ENCODE results near the gene LIN28B. TPM values are rescaled to one million over a fixed set of nuclear protein-coding genes. Genes with fewer than 3 reads are reported as not detected.

The LIN28B gene
- polyA plus RNA-seq, 1 donor: 0.07 TPM

DNA sequence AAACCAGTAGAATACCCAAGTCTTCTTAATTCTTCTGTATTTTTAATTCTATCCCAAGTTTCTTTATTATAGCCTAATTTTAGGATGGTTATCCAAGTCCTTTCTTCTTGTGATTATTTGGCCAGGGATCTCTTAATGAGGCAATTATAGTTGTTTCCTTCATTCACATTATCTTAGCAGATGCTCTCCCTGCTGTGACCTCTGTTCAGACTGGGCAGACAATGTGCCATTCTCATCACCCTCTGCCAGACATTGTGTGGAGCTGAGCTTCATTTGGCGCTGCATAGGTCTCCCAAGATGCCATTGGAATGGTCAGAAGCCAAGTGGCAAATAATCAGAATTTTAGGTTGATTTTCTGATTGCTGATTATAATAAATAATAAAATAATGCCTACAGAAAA is 79.4 kb downstream of the LIN28B start:
- Histone ChIP-seq H3K36me3 (ENCODE audit: control insufficient read depth, insufficient read depth, low read length) (no peaks in the 10 kb centered on the region), H3K4me1 (ENCODE audit: control insufficient read depth, insufficient read depth, low read length) (no peaks in the 10 kb centered on the region), H3K9me3 (ENCODE audit: control insufficient read depth, low read depth, low read length) (no peaks in the 10 kb centered on the region), H3K27ac (ENCODE audit: low read length) (no peak overlapping the region), H3K27me3 (ENCODE audit: control insufficient read depth, insufficient read depth, low read length) (no peaks in the 10 kb centered on the region), H3K4me3 (ENCODE audit: low read length) (no peak overlapping the region)
- WGBS (ENCODE audit: insufficient coverage, low lambda C conversion rate): 100% methylated on average over 1 of the region's 1 CpG
- no peak for DNase-seq

DNA sequence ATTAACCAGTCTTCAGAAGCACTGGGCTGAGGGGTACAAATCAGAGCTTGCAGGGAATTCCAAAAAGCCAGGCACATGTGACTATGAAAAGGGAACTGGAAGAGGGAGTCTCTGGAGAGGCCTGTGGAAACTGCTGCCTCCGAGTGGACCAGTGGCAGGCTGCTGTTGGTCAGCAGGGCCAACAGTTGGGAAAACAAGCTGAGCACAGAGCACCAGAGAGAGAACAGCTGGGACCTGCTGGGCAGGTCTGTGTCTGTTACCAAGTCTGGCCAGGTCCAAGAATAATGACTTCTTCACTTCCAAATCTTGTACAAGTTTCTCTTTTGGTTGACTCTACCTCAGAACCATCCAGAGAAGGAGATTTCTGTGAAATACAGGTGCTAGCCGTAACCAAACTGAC is 81.4 kb downstream of the LIN28B start:
- DNase-seq: no peak
- Histone ChIP-seq H3K9me3 (ENCODE audit: control insufficient read depth, low read depth, low read length) (no peaks in the 10 kb centered on the region), H3K4me1 (ENCODE audit: control insufficient read depth, insufficient read depth, low read length) (no peaks in the 10 kb centered on the region), H3K36me3 (ENCODE audit: control insufficient read depth, insufficient read depth, low read length) (no peaks in the 10 kb centered on the region), H3K4me3 (ENCODE audit: low read length) (no peak overlapping the region), H3K27ac (ENCODE audit: low read length) (no peak overlapping the region), H3K27me3 (ENCODE audit: control insufficient read depth, insufficient read depth, low read length) (no peaks in the 10 kb centered on the region)
- no CpG with 5 or more reads among the region's 2 CpGs for WGBS (ENCODE audit: insufficient coverage, low lambda C conversion rate)

GRCh38 chr6:105041880-105042279 is 85.0 kb downstream of the LIN28B start:
- WGBS (ENCODE audit: insufficient coverage, low lambda C conversion rate): 100% methylated on average over 1 of the region's 2 CpGs
- H3K4me1 ChIP-seq (ENCODE audit: control insufficient read depth, insufficient read depth, low read length): no peaks in the 10 kb centered on the region
- no peak overlapping the region for H3K27ac ChIP-seq (ENCODE audit: low read length)
- no peaks in the 10 kb centered on the region for H3K9me3 ChIP-seq (ENCODE audit: control insufficient read depth, low read depth, low read length)
- no peaks in the 10 kb centered on the region for H3K36me3 ChIP-seq (ENCODE audit: control insufficient read depth, insufficient read depth, low read length)
- H3K27me3 ChIP-seq (ENCODE audit: control insufficient read depth, insufficient read depth, low read length): no peaks in the 10 kb centered on the region
- DNase-seq: no peak
- no peak overlapping the region for H3K4me3 ChIP-seq (ENCODE audit: low read length)

GRCh38 chr6:105042648-105043047 is 85.7 kb downstream of the LIN28B start:
- no peak overlapping the region for H3K4me3 ChIP-seq (ENCODE audit: low read length)
- no peak for DNase-seq
- H3K9me3 ChIP-seq (ENCODE audit: control insufficient read depth, low read depth, low read length): no peaks in the 10 kb centered on the region
- no peaks in the 10 kb centered on the region for H3K27me3 ChIP-seq (ENCODE audit: control insufficient read depth, insufficient read depth, low read length)
- no peak overlapping the region for H3K27ac ChIP-seq (ENCODE audit: low read length)
- no peaks in the 10 kb centered on the region for H3K4me1 ChIP-seq (ENCODE audit: control insufficient read depth, insufficient read depth, low read length)
- H3K36me3 ChIP-seq (ENCODE audit: control insufficient read depth, insufficient read depth, low read length): no peaks in the 10 kb centered on the region

DNA sequence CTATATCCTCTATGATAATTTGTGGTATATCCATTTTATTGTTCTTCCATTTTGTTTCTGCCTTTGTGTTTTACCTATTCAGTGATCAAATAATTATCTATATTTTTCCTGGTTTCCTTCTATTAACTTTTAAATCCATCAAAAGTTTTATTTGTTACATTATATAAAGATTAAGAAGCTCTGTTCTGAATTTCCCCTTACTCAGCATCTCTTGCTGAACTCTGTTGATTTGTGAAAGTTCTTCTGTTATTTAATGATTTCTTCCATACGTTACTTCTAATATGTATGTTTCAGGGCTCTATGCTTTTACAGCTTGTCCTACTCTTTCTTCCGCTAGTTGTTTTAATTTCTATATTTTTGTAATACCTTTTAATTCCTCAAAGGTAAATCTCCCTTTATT is 87.1 kb downstream of the LIN28B start:
- no peak overlapping the region for H3K4me3 ChIP-seq (ENCODE audit: low read length)
- no peak overlapping the region for H3K27ac ChIP-seq (ENCODE audit: low read length)
- no peak for DNase-seq
- 94% methylated on average over 2 of the region's 2 CpGs for WGBS (ENCODE audit: insufficient coverage, low lambda C conversion rate)
- H3K4me1 ChIP-seq (ENCODE audit: control insufficient read depth, insufficient read depth, low read length): no peaks in the 10 kb centered on the region
- no peaks in the 10 kb centered on the region for H3K9me3 ChIP-seq (ENCODE audit: control insufficient read depth, low read depth, low read length)
- no peaks in the 10 kb centered on the region for H3K36me3 ChIP-seq (ENCODE audit: control insufficient read depth, insufficient read depth, low read length)
- H3K27me3 ChIP-seq (ENCODE audit: control insufficient read depth, insufficient read depth, low read length): no peaks in the 10 kb centered on the region

DNA sequence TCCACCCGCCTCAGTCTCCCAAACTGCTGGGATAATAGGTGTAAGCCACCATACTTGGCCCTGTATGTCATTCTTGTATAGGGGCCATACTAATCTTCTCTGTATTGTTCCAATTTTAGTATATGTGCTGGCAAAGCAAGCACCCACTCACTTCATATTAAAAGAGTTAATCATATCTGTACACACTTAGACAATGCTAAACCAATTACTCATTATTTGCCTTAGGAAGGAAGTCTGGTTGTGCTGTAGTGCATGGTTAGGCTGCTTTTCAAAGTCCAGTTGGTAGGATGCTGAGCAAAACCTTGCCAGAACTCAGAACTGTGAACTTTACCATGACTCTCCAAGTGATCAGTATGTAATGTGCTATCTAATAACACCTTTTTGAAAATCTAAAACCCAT is 88.6 kb downstream of the LIN28B start:
- no CpG with 5 or more reads among the region's 1 CpG for WGBS (ENCODE audit: insufficient coverage, low lambda C conversion rate)
- DNase-seq: no peak
- H3K4me3 ChIP-seq (ENCODE audit: low read length): no peak overlapping the region
- no peaks in the 10 kb centered on the region for H3K9me3 ChIP-seq (ENCODE audit: control insufficient read depth, low read depth, low read length)
- no peaks in the 10 kb centered on the region for H3K36me3 ChIP-seq (ENCODE audit: control insufficient read depth, insufficient read depth, low read length)
- H3K4me1 ChIP-seq (ENCODE audit: control insufficient read depth, insufficient read depth, low read length): no peaks in the 10 kb centered on the region
- H3K27ac ChIP-seq (ENCODE audit: low read length): no peak overlapping the region
- H3K27me3 ChIP-seq (ENCODE audit: control insufficient read depth, insufficient read depth, low read length): no peaks in the 10 kb centered on the region

DNA sequence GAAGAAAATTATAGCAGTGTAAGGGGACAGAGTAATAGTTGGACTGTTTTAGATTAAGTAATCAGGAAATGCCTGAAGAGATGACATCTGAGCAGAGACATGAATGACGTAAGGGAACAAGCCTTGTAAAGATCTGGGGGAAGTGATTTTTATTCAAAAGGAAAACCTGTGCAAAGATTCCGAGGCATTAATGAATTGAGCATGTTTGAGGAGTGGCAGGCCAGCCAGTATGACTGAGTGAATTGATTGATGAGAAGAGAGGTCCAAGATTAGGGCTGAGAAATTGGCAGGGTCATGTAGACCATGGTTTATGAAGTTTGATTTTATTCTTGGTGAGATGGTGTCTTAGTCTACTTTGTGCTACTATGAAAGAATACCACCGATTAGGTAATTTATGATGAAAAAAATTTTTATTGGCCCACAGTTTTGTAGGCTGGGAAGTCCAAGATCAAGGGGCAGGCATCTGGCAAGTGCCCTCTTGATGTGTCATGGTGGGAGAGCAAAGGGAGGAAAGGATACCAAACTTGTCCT is 95.1 kb downstream of the LIN28B start:
- Histone ChIP-seq H3K36me3 (ENCODE audit: control insufficient read depth, insufficient read depth, low read length) (no peaks in the 10 kb centered on the region), H3K27me3 (ENCODE audit: control insufficient read depth, insufficient read depth, low read length) (no peaks in the 10 kb centered on the region), H3K9me3 (ENCODE audit: control insufficient read depth, low read depth, low read length) (no peaks in the 10 kb centered on the region), H3K4me3 (ENCODE audit: low read length) (no peak overlapping the region), H3K4me1 (ENCODE audit: control insufficient read depth, insufficient read depth, low read length) (no peaks in the 10 kb centered on the region), H3K27ac (ENCODE audit: low read length) (no peak overlapping the region)
- WGBS (ENCODE audit: insufficient coverage, low lambda C conversion rate): no CpG with 5 or more reads among the region's 3 CpGs
- DNase-seq: no peak

DNA sequence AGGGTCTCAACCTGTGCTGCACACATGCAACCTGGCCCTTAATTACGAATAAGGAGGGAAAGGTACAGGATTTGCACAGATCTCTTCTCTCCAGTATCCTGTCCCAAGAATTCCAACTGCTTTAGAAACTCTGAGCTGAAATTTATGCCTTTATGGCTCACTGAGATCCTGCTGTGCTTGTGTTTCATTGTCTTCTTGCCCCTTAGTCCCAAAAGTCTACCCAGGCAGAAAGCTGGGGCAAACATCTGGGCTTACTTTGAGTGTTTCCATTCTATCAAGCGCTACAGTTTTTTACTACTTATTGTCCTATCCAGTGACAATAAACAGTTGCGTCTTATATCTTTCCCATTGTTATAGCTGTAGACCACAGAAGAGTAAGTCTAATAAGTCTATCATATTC is 99.7 kb downstream of the LIN28B start:
- DNase-seq: no peak
- Histone ChIP-seq H3K27me3 (ENCODE audit: control insufficient read depth, insufficient read depth, low read length) (no peaks in the 10 kb centered on the region), H3K36me3 (ENCODE audit: control insufficient read depth, insufficient read depth, low read length) (no peaks in the 10 kb centered on the region), H3K4me1 (ENCODE audit: control insufficient read depth, insufficient read depth, low read length) (no peaks in the 10 kb centered on the region), H3K4me3 (ENCODE audit: low read length) (no peak overlapping the region), H3K9me3 (ENCODE audit: control insufficient read depth, low read depth, low read length) (no peaks in the 10 kb centered on the region), H3K27ac (ENCODE audit: low read length) (no peak overlapping the region)
- WGBS (ENCODE audit: insufficient coverage, low lambda C conversion rate): 71% methylated on average over 1 of the region's 3 CpGs

DNA sequence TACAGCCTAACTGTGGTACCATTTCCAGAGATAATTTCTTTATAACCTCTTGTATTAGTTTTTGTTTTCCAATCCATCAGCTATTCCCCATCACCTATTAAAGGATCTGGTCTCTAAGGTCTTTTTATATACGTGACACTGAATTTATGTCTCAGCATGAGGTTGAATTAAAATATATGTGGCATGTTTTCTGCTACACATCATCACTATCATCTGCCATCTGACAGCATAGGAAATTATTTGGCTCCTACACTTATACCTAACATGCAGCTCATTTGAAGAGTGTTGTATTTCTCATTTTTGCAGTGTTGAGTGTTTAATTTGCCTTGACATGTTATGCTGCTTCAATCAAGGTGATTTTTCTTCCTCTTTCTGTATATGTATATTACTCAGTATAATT is 100.3 kb downstream of the LIN28B start:
- WGBS (ENCODE audit: insufficient coverage, low lambda C conversion rate): no CpG with 5 or more reads among the region's 1 CpG
- no peaks in the 10 kb centered on the region for H3K27me3 ChIP-seq (ENCODE audit: control insufficient read depth, insufficient read depth, low read length)

DNA sequence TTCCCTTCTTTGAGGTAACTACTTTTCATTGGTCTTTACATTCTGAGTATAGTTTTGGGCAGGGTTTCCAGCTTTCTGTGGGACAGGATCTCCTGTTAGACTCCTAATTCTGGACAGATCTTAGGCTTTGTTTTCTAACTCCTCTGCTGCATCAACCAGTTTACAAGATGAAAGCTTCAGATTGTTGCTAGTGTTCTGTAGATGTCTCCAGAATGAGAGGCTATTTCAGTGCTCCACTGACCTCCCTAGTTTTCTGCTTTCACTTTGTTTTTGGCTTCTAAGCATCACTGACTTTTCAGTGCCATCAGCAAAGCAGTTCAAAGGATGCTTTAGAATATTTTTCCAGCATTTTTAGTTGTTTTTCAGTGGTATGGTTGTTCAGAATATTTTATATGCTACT is 101.4 kb downstream of the LIN28B start:
- Histone ChIP-seq H3K4me1 (ENCODE audit: control insufficient read depth, insufficient read depth, low read length) (no peaks in the 10 kb centered on the region), H3K27ac (ENCODE audit: low read length) (no peak overlapping the region), H3K27me3 (ENCODE audit: control insufficient read depth, insufficient read depth, low read length) (no peaks in the 10 kb centered on the region), H3K36me3 (ENCODE audit: control insufficient read depth, insufficient read depth, low read length) (no peaks in the 10 kb centered on the region), H3K4me3 (ENCODE audit: low read length) (no peak overlapping the region), H3K9me3 (ENCODE audit: control insufficient read depth, low read depth, low read length) (no peaks in the 10 kb centered on the region)
- no peak for DNase-seq

More for the DNA sequence above, 100.3 kb downstream of the LIN28B start:
- no peaks in the 10 kb centered on the region for H3K36me3 ChIP-seq (ENCODE audit: control insufficient read depth, insufficient read depth, low read length)
- H3K27ac ChIP-seq (ENCODE audit: low read length): no peak overlapping the region
- no peak for DNase-seq
- H3K4me1 ChIP-seq (ENCODE audit: control insufficient read depth, insufficient read depth, low read length): no peaks in the 10 kb centered on the region
- no peak overlapping the region for H3K4me3 ChIP-seq (ENCODE audit: low read length)
- no peaks in the 10 kb centered on the region for H3K9me3 ChIP-seq (ENCODE audit: control insufficient read depth, low read depth, low read length)

GRCh38 chr6:105058846-105059245 is 101.9 kb downstream of the LIN28B start:
- 80% methylated on average over 1 of the region's 4 CpGs for WGBS (ENCODE audit: insufficient coverage, low lambda C conversion rate)
- H3K27me3 ChIP-seq (ENCODE audit: control insufficient read depth, insufficient read depth, low read length): no peaks in the 10 kb centered on the region
- no peaks in the 10 kb centered on the region for H3K36me3 ChIP-seq (ENCODE audit: control insufficient read depth, insufficient read depth, low read length)
- no peak overlapping the region for H3K4me3 ChIP-seq (ENCODE audit: low read length)
- no peaks in the 10 kb centered on the region for H3K4me1 ChIP-seq (ENCODE audit: control insufficient read depth, insufficient read depth, low read length)
- no peak overlapping the region for H3K27ac ChIP-seq (ENCODE audit: low read length)
- DNase-seq: no peak
- no peaks in the 10 kb centered on the region for H3K9me3 ChIP-seq (ENCODE audit: control insufficient read depth, low read depth, low read length)

All from large intestine (tissue), 3 donors.